HG03097 (cell line): ENCODE measurements around the gene SMIM12.
"Not testable (repeated sequence)": the region's sequence is repeated elsewhere in the genome, so short reads cannot be mapped to it uniquely, and the experiment has no call there.

Experiments used
- ATAC-seq: cut with Tn5 transposase; IDR thresholded peaks from one replicate; pipeline ENCODE4 v1.9.1; 2021; ENCODE audit not compliant: unreplicated experiment, low FRiP score

Gene SMIM12

GRCh38 chr1:34845131-34845901, 14.2 kb downstream of the SMIM12 start:
- ATAC-seq, result no peak

- ATAC-seq, result no peak
Observed at GRCh38 chr1:34844252-34844634, 15.3 kb downstream of the SMIM12 start.

- ATAC-seq, result no peak
Observed at GRCh38 chr1:34843392-34844251, 15.9 kb downstream of the SMIM12 start.

- ATAC-seq, result no peak
Observed at GRCh38 chr1:34842952-34843371, 16.6 kb downstream of the SMIM12 start.

GRCh38 chr1:34842073-34842472, 17.5 kb downstream of the SMIM12 start:
- ATAC-seq, result no peak

GRCh38 chr1:34840426-34840825, 19.1 kb downstream of the SMIM12 start:
- ATAC-seq, result no peak

- ATAC-seq, result no peak
Observed at GRCh38 chr1:34839526-34840305, 19.8 kb downstream of the SMIM12 start.

- no peak for ATAC-seq
Observed at GRCh38 chr1:34833711-34834110, 25.8 kb downstream of the SMIM12 start.

- ATAC-seq, result no peak
Observed at GRCh38 chr1:34831721-34832246, 27.8 kb downstream of the SMIM12 start.

- no peak for ATAC-seq
Observed at GRCh38 chr1:34829250-34829649, 30.3 kb downstream of the SMIM12 start.

- no peak for ATAC-seq
Observed at GRCh38 chr1:34828611-34829010, 30.9 kb downstream of the SMIM12 start.

GRCh38 chr1:34827341-34827941, 32.1 kb downstream of the SMIM12 start:
- no peak for ATAC-seq

GRCh38 chr1:34825455-34826091, 34.0 kb downstream of the SMIM12 start:
- no peak for ATAC-seq

- ATAC-seq, result no peak
Observed at GRCh38 chr1:34824817-34825454, 34.6 kb downstream of the SMIM12 start.

- no peak for ATAC-seq
Observed at GRCh38 chr1:34822202-34822601, 37.3 kb downstream of the SMIM12 start.

GRCh38 chr1:34818862-34819261, 40.7 kb downstream of the SMIM12 start:
- not testable (repeated sequence) for ATAC-seq

- no peak for ATAC-seq
Observed at GRCh38 chr1:34816778-34817177, 42.8 kb downstream of the SMIM12 start.

- ATAC-seq, result no peak
Observed at GRCh38 chr1:34816332-34816731, 43.2 kb downstream of the SMIM12 start.

- not testable (repeated sequence) for ATAC-seq
Observed at GRCh38 chr1:34810781-34811180, 48.8 kb downstream of the SMIM12 start.
